Ecto neural progenitor cell (in vitro differentiated cells): ENCODE data around the gene LRFN4.

Source experiments
- DNase-seq: peaks from one replicate; pipeline ENCODE4 v3.0.0-alpha.2; 2018; ENCODE audit warnings: low spot score

The LRFN4 gene

DNA sequence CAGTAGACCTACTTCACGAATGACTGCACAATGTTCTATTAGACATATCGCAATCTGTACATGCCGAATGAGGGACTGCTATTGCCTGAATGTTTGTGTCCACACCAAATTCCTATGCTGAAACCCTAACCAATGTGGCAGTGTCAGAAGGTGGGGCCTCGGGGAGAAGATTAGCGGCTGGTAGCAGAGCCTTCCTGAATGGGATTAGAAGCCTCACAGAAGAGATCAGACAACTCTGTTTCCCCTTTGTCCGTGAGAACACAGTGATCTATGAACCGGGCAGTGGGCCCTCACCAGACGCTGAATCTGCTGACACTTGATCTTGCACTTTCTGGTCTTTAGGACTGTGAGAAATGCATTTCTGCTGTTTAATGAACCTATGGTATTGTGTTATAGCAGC lies 33.1 kb downstream of the LRFN4 start:
- no peak for DNase-seq

DNA sequence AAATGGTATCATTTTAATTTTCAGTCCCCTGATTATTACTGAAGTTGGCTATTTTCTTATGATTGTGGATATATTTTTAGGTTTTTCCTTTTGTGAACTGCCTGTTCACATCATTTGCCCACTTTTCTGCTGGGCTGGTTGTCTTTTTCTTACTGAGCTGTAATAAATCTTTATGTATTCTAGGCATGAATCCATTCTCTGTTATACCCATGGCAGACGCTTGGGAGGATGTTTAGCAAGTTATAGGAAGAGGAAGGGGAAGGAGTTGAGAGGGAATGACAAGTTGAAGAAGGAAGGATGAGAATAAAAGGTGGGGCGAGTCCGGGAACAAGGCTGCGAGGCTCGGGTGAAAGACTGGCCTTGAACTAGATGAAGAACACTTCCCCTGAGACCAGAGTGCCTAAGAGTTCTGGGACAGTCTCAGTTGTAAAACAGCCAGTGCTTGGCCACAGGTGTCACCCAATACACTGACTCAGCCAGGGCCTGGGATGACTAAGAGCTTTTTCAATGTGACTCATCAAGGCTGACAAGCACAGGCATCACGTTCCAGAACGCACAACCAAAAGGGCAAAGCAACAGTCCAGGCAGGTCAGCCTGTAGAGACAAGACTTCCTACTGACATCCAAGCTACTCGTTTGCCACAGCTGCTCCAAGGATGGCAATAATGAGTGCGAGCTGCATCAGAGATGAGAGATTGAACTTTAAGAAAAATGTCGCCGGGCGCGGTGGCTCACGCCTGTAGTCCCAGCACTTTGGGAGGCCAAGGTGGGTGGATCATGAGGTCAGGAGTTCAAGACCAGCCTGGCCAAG lies 35.2 kb downstream of the LRFN4 start:
- no peak for DNase-seq

DNA sequence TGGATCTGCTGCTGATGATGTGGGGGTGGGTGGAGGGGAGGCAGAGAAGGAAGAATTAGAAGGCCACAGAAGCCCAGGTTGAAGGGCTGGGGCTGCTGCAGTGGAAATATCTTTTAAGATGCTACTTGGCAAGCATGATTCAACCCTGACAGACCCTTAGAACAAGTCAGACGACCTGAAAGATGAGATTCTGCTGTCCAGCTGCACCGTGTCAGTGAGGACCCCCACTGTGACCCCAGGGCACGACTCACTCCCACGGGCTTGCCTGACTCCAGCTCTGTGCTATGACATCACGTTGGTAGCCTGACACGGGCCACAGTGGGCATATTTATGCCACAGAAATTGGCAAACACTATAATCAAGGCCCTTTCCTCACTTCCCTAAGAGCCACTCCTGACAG lies 36.0 kb downstream of the LRFN4 start:
- DNase-seq, result no peak

DNA sequence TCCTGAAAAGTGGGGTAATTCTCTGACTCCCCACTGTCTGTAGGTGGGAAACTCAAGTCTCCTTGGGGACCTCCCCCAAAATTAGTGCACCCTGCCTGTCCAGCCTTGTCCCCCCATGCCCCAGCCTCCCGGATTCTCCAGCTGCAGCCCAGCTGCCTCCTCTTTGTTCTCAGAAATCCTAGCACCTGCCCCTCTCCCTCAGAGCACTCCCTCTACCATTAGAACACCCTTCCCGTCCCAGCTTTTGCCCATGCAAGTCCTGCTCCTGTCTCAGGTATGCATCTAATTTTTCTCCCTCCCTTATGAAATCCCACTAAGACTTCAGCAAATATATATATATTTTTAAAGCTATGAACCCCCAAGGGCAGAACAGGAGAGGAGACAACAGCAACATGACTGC lies 37.3 kb downstream of the LRFN4 start:
- no peak for DNase-seq

DNA sequence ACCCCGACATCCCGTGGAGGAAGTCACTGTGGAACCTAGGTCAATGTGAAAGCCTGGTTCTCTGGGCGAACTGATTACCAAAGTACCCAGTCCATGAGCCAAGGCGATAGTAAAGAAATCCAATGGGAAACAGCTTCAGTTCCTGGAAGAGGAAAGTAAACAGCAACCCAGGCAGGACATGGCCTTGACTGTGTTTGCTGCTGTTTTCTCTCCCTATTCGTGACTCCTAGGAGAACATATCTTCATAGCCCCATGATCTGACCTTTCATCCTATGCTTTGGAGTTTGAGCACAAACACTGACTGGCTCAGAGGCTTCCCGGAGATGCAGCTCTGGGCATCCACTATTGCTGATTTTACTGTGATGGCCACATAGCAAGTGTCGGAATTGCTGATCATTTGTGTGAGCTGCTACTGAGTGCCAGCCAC lies 45.1 kb downstream of the LRFN4 start:
- no peak for DNase-seq

DNA sequence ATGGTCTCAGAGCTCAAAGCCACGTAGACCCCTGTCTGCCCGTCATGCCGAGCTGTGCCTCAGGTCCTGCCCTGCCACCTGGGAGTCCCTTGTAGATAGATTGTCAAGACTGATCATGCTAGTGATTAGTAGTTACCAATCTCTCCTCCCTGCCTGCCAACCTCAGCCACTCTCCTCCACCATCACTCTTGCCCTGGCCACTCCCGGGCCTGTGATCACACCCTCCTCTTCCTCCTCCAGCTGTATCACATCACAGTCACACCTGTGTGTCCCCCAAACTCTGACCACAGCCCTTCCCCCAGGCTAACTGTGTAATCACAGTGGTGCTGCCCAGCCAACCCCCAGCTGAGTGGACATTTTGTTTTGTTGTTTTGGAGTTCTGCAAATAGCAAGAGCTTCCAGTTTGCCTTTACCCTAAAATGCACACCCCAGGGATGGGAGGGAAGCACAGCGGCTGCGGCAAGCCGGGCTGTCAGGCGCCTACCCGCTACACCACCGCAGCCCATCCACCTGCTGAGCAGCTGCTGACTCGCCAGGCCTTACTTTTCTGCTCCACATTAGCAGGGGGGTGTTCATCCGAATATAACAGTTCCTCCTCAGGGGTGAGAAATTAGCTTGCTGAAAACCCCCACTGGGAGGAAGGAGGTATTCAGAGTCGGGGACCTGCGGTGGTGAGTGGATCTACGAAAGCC lies 45.8 kb downstream of the LRFN4 start:
- DNase-seq, result no peak

DNA sequence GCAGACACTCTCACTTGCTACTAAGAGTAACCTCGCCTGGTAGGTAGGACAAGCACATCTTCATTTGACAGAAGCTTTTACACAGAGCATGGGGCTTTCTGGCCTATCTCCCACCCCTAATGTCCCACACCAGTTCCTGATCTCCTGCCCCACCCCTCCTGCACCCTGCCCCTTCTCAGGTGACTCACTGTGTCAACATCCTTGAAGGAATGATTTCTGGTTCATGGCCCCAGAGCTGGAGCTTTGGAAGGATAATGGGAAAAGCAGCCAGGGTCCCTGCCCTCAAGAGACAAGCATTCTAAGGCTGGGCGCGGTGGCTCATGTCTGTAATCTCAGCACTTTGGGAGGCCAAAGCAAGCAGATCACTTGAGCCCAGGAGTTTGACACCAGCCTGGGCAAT lies 47.2 kb downstream of the LRFN4 start:
- DNase-seq, result no peak

DNA sequence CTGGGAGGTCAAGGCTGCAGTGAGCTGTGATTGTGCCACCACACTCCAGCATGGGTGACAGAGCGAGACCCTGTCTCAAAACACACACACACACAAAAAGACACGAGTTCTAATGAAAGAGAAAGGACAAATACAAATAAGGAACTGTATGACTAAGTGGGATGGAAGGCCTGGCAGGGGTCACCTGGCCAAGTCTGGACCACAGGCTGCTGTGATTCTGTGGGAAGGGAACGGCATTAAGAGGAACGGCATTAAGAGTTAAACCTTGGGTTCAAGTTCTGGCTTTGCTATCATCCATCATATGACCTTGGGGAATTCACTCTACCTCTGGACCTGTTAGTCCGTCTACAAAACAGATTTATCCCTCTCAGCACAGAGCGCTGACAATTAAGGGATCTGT lies 47.7 kb downstream of the LRFN4 start:
- DNase-seq, result no peak

DNA sequence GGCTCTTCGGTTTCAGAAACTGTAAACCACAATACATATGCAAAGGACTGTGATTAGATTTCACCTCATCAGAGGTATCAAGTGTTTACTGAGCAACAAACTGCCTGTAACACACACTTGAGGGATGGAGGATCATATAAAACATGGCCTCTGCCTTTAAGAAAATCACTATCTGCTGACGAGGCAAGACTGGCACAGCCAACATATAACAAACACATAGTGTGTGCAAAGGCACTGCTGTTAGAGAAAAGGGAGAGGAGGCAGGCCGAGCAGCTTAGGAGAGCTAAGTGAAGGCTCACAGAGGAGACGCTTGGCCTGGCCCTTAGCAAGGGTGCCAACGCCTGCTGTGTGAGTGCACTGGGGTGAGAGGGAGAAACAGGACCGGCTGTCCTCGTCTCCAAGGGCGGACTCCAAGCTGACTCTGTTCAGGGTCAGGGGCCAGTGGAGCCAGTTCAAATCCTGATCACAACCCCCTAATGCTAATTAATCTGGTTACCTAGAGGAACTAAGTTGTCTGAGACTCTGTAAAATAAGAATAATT lies 48.2 kb downstream of the LRFN4 start:
- no peak for DNase-seq

DNA sequence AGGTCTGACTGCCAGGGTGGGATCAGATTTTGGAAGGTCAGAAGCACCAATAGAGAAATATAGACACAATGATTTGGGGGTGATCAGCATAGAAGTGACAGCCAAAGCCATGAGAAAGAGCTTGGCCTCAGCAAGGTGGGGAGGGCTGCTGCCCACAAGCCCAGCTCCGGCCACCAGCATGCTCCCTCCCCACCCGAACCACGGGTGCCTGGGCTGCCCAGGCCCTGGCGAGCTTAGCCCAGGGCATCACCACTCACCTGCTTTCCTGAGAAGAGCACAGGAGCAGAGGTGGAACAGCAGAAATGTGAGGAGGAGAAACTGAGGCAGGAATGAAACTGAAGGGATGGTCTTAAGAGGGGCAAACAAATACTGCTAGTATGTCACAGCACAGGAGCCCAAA lies 48.8 kb downstream of the LRFN4 start:
- DNase-seq, result no peak

DNA sequence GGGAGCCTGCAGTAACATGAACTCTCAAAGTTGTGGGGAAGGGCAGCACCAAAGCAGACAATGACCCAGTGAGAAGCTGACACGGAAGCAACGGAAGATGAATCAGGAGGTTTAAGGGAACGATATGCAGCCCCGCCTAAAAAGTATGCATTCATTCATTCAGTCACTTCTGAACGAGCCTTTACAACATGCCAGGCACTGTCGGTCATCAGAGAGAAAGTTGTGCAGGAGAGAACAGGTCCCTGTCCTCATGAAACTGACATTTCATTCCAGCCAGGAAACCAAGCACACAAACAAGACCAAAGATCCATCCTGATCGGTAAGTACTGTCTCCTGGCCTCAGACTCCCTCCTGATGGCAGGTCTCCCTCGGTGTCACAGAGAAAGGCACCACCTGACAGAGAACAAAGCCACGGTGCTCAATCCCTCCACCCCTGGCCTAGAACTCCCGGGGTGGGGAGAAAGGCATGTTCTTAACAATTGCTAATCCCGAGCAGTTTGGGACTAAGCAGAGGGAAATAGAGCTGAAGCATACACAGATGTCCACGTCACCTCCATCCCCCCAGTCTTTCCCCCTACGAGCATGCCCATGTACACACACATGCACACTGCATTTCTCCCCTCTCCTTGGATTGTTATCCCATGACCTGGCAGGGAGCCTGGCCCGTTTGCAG lies 49.3 kb downstream of the LRFN4 start:
- no peak for DNase-seq

DNA sequence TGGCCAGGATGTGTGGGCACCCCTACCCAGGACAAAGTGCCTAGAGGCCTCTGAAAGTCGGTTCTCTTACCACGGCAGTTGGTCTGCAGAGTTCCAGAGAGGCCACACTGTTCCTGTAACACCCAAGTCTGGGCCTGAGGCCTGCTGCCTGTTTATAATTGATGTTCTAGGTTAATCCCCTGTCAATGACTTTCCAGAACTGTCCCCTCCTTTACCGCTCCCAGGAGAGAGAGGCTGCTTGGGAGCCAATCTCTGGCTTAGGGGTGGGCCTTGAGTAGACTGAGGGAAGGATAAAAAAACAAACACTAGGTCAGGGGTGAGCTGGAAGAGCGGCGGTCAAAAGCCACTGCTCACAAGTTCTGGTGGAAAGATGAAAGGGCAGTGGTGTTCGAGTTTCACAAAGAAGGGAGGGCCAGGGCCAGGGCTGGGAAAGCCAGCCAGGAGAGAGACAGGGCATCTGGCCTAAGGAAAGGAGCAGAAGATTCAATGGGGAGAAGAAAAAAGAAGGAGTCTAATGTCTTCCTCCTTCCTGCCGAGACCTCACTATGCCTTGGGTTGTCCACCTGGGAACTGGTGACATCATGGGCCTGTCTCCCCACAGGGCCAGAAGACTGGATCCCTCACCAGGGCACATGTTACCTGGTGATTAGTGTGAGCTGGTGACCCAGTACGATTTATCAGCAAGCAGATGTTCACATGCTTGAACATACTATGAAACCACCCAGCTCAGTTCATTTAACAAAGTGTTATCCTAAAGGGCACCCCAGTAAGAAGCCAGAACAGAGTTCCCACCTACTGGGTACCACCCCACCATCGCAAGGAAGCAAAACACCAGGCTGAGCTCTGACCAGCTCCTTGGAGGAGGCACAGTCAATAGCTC lies 51.1 kb downstream of the LRFN4 start:
- DNase-seq, result no peak

DNA sequence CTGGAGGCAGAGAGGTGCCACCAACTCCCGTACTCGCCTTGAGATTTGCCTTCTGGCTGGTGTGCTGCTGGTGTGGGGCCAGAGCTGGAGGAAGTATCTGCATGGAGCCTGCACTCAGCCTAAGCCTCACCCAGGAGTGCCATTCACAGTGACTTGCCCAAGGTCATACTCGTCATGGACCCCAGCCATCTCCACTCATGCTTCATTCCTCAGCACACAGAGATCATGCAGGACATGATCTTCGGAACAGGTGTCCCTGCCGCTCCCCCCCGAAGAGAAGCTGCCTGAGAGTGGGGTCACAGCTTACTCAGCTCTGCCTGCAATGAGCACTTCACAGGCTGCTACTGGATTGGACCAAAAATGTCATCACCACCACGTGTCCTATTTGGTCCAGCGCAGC lies 52.3 kb downstream of the LRFN4 start:
- no peak for DNase-seq

DNA sequence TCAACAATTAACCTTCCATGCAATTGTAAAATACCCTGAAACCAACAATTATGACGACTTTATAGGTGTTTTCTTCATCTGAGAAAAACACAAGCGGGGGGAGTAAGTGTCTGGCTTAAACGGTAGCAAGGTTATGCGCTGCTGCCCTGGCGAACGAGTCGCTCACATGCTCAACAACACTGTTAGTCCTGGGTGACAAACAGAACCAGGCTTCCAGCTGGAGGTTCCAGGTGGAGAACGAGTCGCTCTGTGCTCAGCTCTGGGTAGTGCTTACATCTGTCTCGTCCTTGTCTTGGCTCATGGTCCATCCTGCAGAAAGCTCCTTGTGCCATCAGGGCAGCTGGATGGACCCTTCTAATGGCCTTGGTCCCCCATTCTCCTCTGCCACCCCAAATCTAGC lies 53.2 kb downstream of the LRFN4 start:
- no peak for DNase-seq
